ENCODE data around the gene CUL7. TPM values are rescaled to one million over a fixed set of nuclear protein-coding genes. Genes with fewer than 3 reads are reported as not detected.
A peak's percentile ranks its signal among the peaks of the same experiment; 100 is the strongest.

CUL7 gene
- total RNA-seq, 1 experiment from 2014 or later = 23.5 TPM

DNA sequence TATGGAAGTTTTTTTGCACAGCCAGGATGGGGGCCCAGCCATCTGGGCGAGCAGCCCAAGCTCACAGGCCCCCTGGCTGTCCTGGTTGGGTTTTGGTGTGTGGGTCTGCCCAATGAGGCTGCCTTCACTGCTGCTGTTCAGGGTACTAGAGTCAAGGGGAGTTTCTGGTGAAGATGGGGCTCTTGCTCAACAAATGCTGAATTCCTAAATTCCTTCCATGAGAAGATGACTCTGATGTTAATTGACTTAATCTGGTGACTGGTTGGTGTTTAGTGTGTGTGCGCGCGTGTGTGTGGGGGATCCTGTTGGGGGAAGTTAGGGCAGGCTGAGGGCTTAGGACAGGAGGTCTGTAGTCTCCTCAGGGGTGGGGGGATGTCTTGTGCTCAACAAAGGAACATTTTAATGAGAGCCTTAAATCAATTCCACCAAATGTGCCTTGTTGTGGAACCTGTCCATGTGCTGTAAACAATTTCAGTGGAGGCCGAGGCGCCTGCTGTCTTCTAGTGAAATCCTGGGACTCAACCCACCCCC, 24.4 kb upstream of the CUL7 start:
- peaks cover 13% of the 10 kb centered on the region for H3K4me1 ChIP-seq (ENCODE audit: insufficient read depth, low read length)
- Mint-ChIP-seq H3K27ac (peak overlapping the region in 1 of 3 experiments; percentile 41; a peak in 1 of 7 replicates), H3K4me1 (peaks cover 33 to 46% of the 10 kb centered on the region in 2 experiments), H3K9me3 (no peaks in the 10 kb centered on the region), H3K36me3 (ENCODE audit: insufficient read depth in 1 of 3, low read depth in 3 of 3) (peaks cover 7 to 18% (median 12%) of the 10 kb centered on the region in 3 experiments), H3K4me3 (peak overlapping the region; percentile 85 to 90), H3K27me3 (ENCODE audit: low read depth) (no peaks in the 10 kb centered on the region)
- peak overlapping the region; percentile 46 for H3K18ac ChIP-seq (ENCODE audit: insufficient read length, low read depth, low read length)
- H3K56ac ChIP-seq (ENCODE audit: insufficient read length, low read depth, low read length) = no peak overlapping the region
- H4K20me1 ChIP-seq (ENCODE audit: control insufficient read depth, insufficient read depth, insufficient read length) = no peaks in the 10 kb centered on the region
- H2BK15ac ChIP-seq (ENCODE audit: low read depth, low read length) = no peak overlapping the region
- no peak overlapping the region for H3K23ac ChIP-seq (ENCODE audit: insufficient read length, low read depth, low read length)
- no peak overlapping the region for H3K9ac ChIP-seq (ENCODE audit: extremely low read depth, insufficient read length, low read length)
- H3K79me2 ChIP-seq (ENCODE audit: insufficient read depth, low read length) = peaks cover 22% of the 10 kb centered on the region; the same call in 1 of the 2 replicates
- no peaks in the 10 kb centered on the region for H3K9me3 ChIP-seq (ENCODE audit: control insufficient read depth, low read depth, low read length)
- no peak overlapping the region for H2AFZ ChIP-seq (ENCODE audit: low read length)
- H3K4ac ChIP-seq (ENCODE audit: low read depth, low read length) = no peak overlapping the region
- peak; percentile 34 for DNase-seq
- H2BK120ac ChIP-seq (ENCODE audit: low read depth, low read length, poor library complexity, severe bottlenecking) = no peak overlapping the region
- H3T11ph ChIP-seq (ENCODE audit: low read length) = no peak overlapping the region
- H2BK20ac ChIP-seq (ENCODE audit: low read depth, low read length, poor library complexity, severe bottlenecking) = no peak overlapping the region
- no CpG with 5 or more reads among the region's 6 CpGs for WGBS (ENCODE audit: extremely low coverage, insufficient read length, low lambda C conversion rate)
- no peak overlapping the region for H3K14ac ChIP-seq (ENCODE audit: insufficient read depth, low read length)
- peak overlapping the region; percentile 72 for H3K4me2 ChIP-seq (ENCODE audit: insufficient read depth, insufficient read length, low read length)
- H4K91ac ChIP-seq (ENCODE audit: insufficient read length, low read depth, low read length) = no peak overlapping the region
- peaks cover 10% of the 10 kb centered on the region for H3K23me2 ChIP-seq (ENCODE audit: insufficient read length, low read depth, low read length, poor library complexity, severe bottlenecking)
- no peak overlapping the region for H3K27ac ChIP-seq (ENCODE audit: insufficient read length, low read depth, low read length)
- no peak overlapping the region for H4K5ac ChIP-seq (ENCODE audit: insufficient read length, low read depth, low read length)
- H3K27me3 ChIP-seq (ENCODE audit: insufficient read depth, low read length) = no peaks in the 10 kb centered on the region
- H2BK5ac ChIP-seq (ENCODE audit: insufficient read length, low read length) = no peak overlapping the region
- peaks cover 11% of the 10 kb centered on the region for H3K79me1 ChIP-seq (ENCODE audit: insufficient read depth, low read depth, low read length, poor library complexity, severe bottlenecking)
- TF ChIP-seq, protein P1, sequence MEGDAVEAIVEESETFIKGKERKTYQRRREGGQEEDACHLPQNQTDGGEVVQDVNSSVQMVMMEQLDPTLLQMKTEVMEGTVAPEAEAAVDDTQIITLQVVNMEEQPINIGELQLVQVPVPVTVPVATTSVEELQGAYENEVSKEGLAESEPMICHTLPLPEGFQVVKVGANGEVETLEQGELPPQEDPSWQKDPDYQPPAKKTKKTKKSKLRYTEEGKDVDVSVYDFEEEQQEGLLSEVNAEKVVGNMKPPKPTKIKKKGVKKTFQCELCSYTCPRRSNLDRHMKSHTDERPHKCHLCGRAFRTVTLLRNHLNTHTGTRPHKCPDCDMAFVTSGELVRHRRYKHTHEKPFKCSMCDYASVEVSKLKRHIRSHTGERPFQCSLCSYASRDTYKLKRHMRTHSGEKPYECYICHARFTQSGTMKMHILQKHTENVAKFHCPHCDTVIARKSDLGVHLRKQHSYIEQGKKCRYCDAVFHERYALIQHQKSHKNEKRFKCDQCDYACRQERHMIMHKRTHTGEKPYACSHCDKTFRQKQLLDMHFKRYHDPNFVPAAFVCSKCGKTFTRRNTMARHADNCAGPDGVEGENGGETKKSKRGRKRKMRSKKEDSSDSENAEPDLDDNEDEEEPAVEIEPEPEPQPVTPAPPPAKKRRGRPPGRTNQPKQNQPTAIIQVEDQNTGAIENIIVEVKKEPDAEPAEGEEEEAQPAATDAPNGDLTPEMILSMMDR (conservative IDR thresholded peaks at IDR 0.05) = no peak
- no peak overlapping the region for H4K8ac ChIP-seq (replicated peaks; ENCODE audit: insufficient read length, low read depth, low read length)
- H2BK12ac ChIP-seq (ENCODE audit: insufficient read length, low read depth, low read length) = no peak overlapping the region
- no peak overlapping the region for H2AK5ac ChIP-seq (ENCODE audit: insufficient read length, low read length)

Data from H9 (cell line).